Mesodermal cell (in vitro differentiated cells): Measurements from ENCODE around the gene FBXW8.

Source experiments
- H3K27ac ChIP-seq: 2 replicates; pipeline ENCODE4 v1.7.0; 2013; ENCODE audit warnings: mild to moderate bottlenecking, low read depth, low read length, moderate library complexity; ENCODE audit not compliant: severe bottlenecking
- H3K36me3 ChIP-seq: 2 replicates; pipeline ENCODE4 v1.7.1; 2013; ENCODE audit warnings: mild to moderate bottlenecking, low read length, moderate library complexity; ENCODE audit not compliant: control insufficient read depth, insufficient read depth
- H3K4me1 ChIP-seq: one replicate; pipeline ENCODE4 v1.7.1; 2013; ENCODE audit warnings: mild to moderate bottlenecking, low read length; ENCODE audit not compliant: insufficient read depth, control insufficient read depth, poor library complexity, severe bottlenecking
- H3K4me3 ChIP-seq: 2 replicates; pipeline ENCODE4 v1.7.0; 2013; ENCODE audit warnings: low read length, control low read depth, mild to moderate bottlenecking; ENCODE audit not compliant: insufficient read depth, poor library complexity, severe bottlenecking; ENCODE audit errors: extremely low read depth
- H3K9me3 ChIP-seq: 2 replicates; pipeline ENCODE4 v1.7.1; 2013; ENCODE audit warnings: mild to moderate bottlenecking, low read length, moderate library complexity; ENCODE audit not compliant: control insufficient read depth
- WGBS, 2 experiments: methylation state at CpG; one replicate each; pipeline ENCODE4 v1.1.5; 2013; ENCODE audit warnings: missing lambda C conversion rate in 2 of 2; ENCODE audit not compliant: insufficient coverage in 2 of 2; 5-methylcytosine and 5-hydroxymethylcytosine counted together

Gene FBXW8

GRCh38 chr12:117026343-117026742 lies 115.6 kb downstream of the FBXW8 start:
- Histone ChIP-seq H3K4me3 (no peak overlapping the region), H3K36me3 (peaks cover 46% of the 10 kb centered on the region), H3K27ac (no peak overlapping the region), H3K9me3 (no peaks in the 10 kb centered on the region), H3K4me1 (no peaks in the 10 kb centered on the region)
- 92 to 94% methylated on average over 4 of the region's 4 CpGs for WGBS, 2 experiments

GRCh38 chr12:117026921-117027250 lies 116.1 kb downstream of the FBXW8 start:
- 93 to 95% methylated on average over 7 to 8 of the region's 8 CpGs for WGBS, 2 experiments
- Histone ChIP-seq H3K27ac (no peak overlapping the region), H3K9me3 (no peaks in the 10 kb centered on the region), H3K36me3 (peaks cover 46% of the 10 kb centered on the region), H3K4me3 (no peak overlapping the region), H3K4me1 (no peaks in the 10 kb centered on the region)

GRCh38 chr12:117027251-117028086 lies 116.7 kb downstream of the FBXW8 start:
- Histone ChIP-seq H3K36me3 (peaks cover 46% of the 10 kb centered on the region), H3K4me1 (no peaks in the 10 kb centered on the region), H3K27ac (no peak overlapping the region), H3K4me3 (no peak overlapping the region), H3K9me3 (no peaks in the 10 kb centered on the region)
- WGBS, 2 experiments: 96% methylated on average over 34 of the region's 38 CpGs

GRCh38 chr12:117028254-117028653 lies 117.5 kb downstream of the FBXW8 start:
- no peak overlapping the region for H3K4me3 ChIP-seq
- no peaks in the 10 kb centered on the region for H3K9me3 ChIP-seq
- 96 to 97% methylated on average over 14 of the region's 14 CpGs for WGBS, 2 experiments
- peaks cover 46% of the 10 kb centered on the region for H3K36me3 ChIP-seq
- H3K4me1 ChIP-seq: no peaks in the 10 kb centered on the region
- no peak overlapping the region for H3K27ac ChIP-seq

GRCh38 chr12:117030187-117030900 lies 119.6 kb downstream of the FBXW8 start:
- WGBS, 2 experiments: 91 to 93% methylated on average over 11 to 19 of the region's 19 CpGs
- peaks cover 30% of the 10 kb centered on the region for H3K36me3 ChIP-seq
- H3K4me3 ChIP-seq: no peak overlapping the region
- no peak overlapping the region for H3K27ac ChIP-seq
- no peaks in the 10 kb centered on the region for H3K9me3 ChIP-seq
- no peaks in the 10 kb centered on the region for H3K4me1 ChIP-seq

- 95 to 100% methylated on average over 7 to 8 of the region's 17 CpGs for WGBS, 2 experiments
- H3K9me3 ChIP-seq: no peaks in the 10 kb centered on the region
- no peak overlapping the region for H3K27ac ChIP-seq
- H3K4me3 ChIP-seq: no peak overlapping the region
- H3K4me1 ChIP-seq: no peaks in the 10 kb centered on the region
- peaks cover 18% of the 10 kb centered on the region for H3K36me3 ChIP-seq
These were observed 121.3 kb downstream of the FBXW8 start for GRCh38 chr12:117031843-117032592.

GRCh38 chr12:117032593-117033381 lies 122.0 kb downstream of the FBXW8 start:
- Histone ChIP-seq H3K4me3 (no peak overlapping the region), H3K4me1 (peaks cover 6% of the 10 kb centered on the region), H3K36me3 (peaks cover 10% of the 10 kb centered on the region), H3K9me3 (no peaks in the 10 kb centered on the region), H3K27ac (no peak overlapping the region)
- WGBS, 2 experiments: 79 to 86% methylated on average over 30 to 34 of the region's 34 CpGs

GRCh38 chr12:117033382-117034221 lies 122.9 kb downstream of the FBXW8 start:
- Histone ChIP-seq H3K9me3 (no peaks in the 10 kb centered on the region), H3K27ac (no peak overlapping the region), H3K4me1 (peaks cover 6% of the 10 kb centered on the region), H3K36me3 (peaks cover 2% of the 10 kb centered on the region), H3K4me3 (no peak overlapping the region)
- 91% methylated on average over 23 to 24 of the region's 24 CpGs for WGBS, 2 experiments

GRCh38 chr12:117034249-117034648 lies 123.5 kb downstream of the FBXW8 start:
- Histone ChIP-seq H3K4me3 (no peak overlapping the region), H3K27ac (no peak overlapping the region), H3K9me3 (no peaks in the 10 kb centered on the region), H3K36me3 (no peaks in the 10 kb centered on the region), H3K4me1 (peaks cover 6% of the 10 kb centered on the region)
- WGBS, 2 experiments: 89 to 95% methylated on average over 3 to 10 of the region's 10 CpGs
